Right lobe of liver (tissue), 4 donors: ENCODE data around the gene EHD4.

Experiments
- POLR2A ChIP-seq: fragments of 450-650 bp; IDR thresholded peaks from one replicate; pipeline ENCODE4 v1.6.1; 2017; ENCODE audit warnings: antibody characterized with exemption, mild to moderate bottlenecking
- TF ChIP-seq, protein P1 (sequence below), 4 donors: fragments of 200-600 bp in 3 of 4; fragments of 450-650 bp in 1 of 4; IDR thresholded peaks; one replicate each; pipeline versions ENCODE4 v1.5.1 to v1.8.0; 2016 to 2022; ENCODE audit warnings: antibody characterized with exemption in 4 of 4, mild to moderate bottlenecking in 2 of 4
- donor health status: DM: no; HTN: no; CAD: no.
- donor health status: DM: no; HTN: no; CAD: no.
- donor health status: DM: no; HTN: yes; CAD: no.

GRCh38 chr15:41891946-41892345, 80.4 kb downstream of the EHD4 start:
- TF ChIP-seq, protein P1, sequence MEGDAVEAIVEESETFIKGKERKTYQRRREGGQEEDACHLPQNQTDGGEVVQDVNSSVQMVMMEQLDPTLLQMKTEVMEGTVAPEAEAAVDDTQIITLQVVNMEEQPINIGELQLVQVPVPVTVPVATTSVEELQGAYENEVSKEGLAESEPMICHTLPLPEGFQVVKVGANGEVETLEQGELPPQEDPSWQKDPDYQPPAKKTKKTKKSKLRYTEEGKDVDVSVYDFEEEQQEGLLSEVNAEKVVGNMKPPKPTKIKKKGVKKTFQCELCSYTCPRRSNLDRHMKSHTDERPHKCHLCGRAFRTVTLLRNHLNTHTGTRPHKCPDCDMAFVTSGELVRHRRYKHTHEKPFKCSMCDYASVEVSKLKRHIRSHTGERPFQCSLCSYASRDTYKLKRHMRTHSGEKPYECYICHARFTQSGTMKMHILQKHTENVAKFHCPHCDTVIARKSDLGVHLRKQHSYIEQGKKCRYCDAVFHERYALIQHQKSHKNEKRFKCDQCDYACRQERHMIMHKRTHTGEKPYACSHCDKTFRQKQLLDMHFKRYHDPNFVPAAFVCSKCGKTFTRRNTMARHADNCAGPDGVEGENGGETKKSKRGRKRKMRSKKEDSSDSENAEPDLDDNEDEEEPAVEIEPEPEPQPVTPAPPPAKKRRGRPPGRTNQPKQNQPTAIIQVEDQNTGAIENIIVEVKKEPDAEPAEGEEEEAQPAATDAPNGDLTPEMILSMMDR (IDR thresholded peaks at IDR 0.05): no peak
- no peak for TF ChIP-seq POLR2A
